Retina (tissue), 1 donor: ENCODE data around the gene VARS1.
"Not testable (repeated sequence)": the region's sequence is repeated elsewhere in the genome, so short reads cannot be mapped to it uniquely, and the experiment has no call there.

Source experiments
- DNase-seq: peaks from one replicate; pipeline ENCODE4 v3.0.0-alpha.2; 2016

The VARS1 gene

DNA sequence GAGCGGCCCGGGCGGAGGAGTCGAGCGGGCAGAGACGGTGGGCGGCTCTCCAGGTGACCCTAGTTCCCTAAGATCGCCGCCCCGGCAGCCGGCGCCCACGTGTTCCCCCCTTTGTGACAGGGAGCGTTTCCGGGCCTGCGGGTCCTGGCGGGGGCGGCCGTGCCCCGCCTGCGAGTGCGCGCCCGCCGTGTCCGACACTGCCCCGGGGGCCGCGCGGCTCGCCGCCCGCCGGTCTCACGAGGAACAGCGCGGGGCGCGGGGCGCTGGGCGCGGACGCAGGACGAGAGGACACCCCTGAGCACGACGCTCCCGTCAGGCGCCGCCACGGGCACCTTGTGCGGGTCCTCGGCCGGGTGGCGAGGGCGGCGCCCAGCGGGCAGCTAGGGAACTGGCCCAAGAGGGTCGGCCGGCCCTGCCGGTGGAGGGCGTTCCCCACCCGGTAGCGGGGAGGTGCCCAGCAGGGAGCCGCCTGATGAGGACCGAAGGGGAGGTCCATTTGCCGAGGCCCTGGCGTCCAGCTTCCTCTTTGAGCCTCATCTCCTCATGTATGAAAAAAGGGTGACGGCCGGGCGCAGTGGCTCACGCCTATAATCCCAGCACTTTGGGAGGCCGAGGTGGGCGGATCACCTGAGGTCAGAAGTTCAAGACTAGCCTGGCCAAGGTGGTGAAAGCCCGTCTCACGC, at the start of gene VARS1:
TSS of gene VARS1 (minus strand) at position 137 of the 683 bp plus-strand sequence. CDS start 535 bp downstream, outside the sequence.
- peak; percentile 91 for DNase-seq

DNA sequence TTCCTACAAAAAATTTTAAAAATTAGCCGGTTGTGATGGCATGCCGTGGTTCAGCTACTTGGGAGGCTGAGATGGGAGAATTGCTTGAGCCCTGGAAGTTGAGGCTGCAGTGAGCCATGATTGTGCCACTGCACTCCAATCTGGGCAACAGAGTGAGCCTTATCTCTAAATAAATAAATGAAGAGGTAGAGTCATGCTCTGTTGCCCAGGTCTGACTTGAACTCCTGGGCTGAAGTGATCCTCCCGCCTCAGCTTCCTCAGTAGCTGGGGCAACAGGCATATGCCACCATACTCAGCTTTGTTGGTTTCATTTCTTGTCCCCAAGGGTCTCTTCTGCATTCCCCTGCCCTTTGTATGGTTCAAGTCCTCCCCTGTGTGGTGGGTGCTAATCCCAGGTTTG, 49.0 kb upstream of the VARS1 start:
- no peak for DNase-seq

DNA sequence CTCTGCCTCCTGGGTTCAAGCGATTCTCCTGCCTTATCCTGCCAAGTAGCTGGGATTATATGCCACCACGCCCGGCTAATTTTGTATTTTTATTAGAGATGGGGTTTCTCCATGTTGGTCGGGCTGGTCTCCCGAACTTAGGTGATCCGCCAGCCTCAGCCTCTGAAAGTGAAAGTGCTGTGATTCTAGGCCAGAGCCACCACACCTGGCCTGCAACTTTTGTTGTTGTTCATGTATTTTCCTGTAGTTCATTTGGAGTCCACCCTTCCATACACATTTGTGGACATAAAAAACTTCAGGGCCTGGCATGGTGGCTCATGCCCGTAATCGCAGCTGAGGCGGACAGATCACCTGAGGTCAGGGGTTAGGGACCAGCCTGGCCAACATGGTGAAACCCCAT, 46.5 kb upstream of the VARS1 start:
- no peak for DNase-seq

DNA sequence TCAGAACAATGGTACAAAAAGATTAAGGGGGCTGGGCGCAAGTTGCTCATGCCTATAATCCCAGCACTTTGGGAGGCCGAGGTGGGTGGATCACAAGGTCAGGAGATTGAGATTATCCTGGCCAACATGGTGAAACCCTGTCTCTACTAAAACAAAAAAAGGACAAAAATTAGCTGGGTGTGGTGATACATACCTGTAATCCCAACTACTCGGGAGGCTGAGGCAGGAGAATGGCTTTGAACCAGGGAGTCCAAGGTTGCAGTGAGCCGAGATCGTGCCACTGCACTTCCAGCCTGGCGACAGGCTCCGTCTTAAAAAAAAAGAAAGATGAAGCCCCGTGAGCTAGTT, 44.2 kb upstream of the VARS1 start:
- DNase-seq = not testable (repeated sequence)

DNA sequence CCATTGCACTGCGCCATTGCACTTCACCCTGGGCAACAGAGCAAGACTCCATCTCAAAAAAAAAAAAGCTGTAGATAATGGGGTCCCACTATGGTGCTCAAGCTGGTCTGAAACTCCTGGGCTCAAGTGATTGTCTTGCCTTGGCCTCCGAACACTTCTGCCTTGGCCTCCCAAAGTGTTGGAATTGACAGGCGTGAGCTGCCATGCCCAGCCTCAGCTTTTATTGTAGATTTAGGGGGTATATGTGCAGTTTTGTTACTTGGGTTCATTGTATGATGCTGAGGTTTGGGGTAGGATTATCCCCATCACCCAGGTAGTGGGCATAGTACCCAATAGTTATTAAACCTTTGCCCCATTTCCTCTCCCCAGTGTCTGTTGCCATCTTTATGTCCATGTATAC, 43.4 kb upstream of the VARS1 start:
- DNase-seq = no peak

DNA sequence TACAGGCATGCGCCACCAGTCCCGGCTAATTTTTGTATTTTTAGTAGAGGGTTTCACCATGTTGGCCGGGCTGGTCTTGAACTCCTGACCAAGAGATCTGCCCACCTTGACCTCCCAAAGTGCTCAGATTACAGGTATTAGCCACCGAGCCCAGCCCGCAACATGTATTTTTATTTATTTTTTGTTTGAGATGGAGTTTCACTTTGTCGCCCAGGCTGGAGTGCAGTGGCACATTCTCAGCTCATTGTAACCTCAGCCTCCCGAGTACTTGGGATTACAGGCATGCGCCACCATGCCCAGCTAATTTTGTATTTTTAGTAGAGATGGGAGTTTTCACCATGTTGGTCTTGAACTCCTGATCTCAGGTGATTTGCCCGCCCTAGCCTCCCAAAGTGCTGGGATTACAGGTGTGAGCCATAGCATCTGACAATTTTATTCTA, 42.6 kb upstream of the VARS1 start:
- not testable (repeated sequence) for DNase-seq

DNA sequence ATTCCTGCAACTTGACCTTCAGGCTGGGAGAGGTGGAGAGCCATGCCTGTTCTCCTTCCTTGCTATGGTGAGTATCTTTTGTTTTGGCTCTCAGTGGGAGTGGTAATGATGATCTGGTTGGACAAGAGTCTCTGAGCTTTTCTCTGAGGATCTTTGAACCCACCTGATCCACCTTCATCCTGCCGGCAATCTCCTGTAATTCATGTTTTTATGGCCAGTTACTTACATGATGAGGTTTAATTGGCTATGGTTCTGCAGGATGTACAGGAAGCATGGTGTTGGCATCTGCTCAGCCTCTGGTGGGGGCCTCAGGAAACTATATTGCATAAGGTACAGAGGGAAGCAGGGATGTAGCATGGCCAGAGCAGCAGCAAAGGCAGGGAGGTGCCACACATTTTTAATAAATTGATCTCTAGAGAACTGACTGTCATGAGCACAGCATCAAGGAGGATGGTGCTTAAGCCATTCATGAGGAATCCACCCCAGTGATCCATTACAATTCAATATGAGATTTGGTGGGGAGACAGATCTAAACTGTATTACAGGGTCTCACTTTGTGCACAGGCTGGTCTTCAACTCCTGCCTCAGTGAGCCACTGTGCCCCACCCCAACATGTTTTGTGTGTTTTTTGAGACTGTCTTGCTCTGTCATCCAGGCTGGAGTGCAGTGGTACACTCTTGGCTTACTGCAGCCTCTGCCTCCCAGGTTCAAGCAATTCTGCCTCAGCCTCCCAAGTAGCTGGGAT, 42.0 kb upstream of the VARS1 start:
- no peak for DNase-seq

DNA sequence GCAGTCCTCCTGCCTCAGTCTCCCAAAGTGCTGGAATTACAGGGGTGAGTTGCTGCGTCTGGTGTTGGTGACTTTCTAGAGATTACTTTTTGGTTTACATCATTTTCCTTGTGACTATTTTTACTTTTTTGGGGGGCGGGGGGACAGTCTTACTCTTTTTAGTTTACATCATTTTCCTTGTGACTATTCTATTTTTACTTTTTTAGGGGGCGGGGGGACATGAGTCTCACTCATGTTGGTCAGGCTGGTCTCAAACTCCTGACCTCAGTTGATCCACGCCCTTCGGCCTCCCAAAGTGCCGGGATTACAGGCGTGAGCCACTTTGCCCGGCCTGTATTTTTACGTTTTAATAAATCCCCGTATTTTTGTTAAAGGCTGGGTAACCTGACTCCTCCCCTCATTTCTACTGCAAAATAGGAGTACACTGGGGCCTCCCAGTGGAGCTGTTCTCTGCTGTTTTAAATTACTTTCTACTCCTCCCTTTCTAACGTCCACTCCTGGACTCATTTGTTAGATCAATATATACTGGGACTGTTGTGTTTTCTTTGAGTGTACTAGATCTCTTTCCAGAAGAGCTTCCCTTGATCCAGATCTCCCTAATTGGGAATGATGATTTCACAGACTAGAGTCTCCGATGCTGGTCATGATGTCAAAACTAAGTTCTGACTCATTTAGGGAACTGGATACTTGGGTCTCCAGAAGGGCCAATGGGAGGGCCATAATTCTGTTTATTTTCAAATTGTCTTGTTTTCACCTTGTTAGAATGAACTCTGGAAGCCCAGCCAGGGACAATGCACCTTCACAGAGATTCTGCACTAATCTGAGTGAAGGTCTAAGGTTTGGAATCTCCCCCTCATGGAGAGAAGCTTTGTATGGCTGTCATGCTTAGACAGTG, 41.2 kb upstream of the VARS1 start:
- DNase-seq = no peak

DNA sequence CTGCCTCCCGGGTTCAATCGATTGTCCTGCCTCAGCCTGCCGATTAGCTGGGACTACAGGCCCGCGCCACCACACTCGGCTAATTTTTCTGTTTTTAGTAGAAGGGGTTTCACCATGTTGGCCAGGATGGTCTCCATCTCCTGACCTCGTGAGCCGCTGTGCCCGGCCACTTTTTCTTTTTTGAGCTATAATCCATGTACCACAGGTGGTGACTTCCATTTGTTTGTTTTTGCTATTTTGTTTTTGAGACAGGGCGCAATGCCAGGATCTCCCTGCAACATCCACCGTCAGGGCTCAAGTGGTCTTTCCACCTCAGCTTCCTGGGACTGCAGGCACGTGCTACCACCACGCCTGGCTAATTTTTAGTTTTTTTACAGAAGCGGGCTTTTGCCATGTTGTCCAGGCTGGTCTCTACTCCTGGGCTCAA, 40.5 kb upstream of the VARS1 start:
- no peak for DNase-seq

DNA sequence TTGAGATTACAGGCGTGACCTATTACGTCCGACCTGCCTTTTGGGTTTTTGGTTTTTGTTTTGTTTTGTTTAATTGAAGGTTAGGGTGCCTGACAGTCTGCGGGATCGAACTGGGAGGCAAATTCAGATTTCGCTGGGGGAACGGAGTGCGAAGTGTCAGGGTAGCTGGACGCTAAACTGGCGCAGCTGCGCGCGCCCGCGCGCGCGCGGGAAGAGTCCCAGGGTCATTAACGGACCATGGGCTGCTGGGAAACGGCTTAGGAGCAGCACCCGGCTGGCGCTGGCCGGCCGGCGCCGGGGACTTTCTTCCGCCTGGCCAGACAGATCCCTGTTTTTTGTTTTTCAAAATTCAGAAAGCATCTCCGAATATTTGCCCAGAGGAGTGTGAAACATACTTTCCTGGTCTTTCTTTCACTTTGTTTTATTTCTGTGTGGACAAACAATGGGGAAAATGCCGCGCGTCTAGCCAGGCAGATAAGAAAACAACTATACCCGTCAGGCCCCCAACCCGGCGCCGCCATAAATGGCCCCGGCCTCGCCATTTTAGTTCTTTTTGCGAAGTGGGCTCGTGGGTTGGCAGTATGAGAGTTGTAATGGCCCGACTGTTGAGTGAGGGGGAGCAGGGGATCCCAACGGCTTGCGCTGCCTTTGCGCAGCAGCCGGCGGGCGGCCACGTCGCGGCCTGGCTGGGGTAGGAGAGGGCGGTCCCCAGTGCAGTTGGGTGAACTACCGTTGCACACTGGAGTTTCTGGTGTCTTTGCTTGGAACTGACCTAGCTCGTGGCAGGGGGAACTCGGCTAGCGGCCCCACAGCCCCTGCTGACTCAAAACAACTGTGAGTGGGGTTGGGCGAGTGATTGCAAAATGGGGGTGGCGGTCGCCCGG, 39.1 kb upstream of the VARS1 start:
- peak; percentile 99 for DNase-seq

DNA sequence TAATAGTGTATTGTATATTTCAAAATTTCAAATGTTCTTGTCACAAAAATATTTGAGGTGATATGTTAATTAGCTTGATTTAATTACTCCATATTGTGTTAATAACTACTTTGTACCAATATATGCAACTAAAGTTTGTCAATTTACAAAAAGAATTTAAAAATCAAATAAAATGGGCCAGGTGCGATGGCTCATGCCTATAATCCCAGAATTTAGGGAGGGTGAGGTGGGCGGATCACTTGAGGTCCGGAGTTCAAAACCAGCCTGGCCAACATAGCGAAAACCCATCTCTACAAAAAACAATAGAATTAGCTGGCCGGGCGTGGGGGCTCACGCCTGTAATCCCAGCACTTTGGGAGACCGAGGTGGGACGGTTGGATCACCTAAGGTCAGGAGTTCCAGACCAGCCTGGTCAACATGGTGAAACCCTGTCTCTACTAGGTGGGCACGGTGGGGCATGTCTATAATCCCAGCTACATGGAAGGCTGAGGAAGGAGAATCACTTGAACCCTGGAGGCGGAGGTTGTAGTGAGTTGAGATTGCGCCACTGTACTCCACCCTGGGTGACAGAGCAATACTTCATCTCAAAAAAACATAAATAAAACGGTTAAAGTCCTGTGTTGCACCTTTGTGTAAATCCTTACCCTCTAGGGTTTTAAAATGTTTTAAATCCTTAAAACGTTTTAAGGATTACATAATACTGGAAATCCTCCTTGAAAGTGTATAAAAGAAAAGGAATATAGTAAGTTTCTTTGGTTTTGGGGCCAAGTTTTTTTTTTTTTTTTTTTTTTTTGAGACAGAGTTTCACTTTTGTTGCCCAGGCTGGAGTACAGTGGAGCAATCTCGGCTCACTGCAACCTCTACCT, 36.0 kb upstream of the VARS1 start:
- DNase-seq = no peak

DNA sequence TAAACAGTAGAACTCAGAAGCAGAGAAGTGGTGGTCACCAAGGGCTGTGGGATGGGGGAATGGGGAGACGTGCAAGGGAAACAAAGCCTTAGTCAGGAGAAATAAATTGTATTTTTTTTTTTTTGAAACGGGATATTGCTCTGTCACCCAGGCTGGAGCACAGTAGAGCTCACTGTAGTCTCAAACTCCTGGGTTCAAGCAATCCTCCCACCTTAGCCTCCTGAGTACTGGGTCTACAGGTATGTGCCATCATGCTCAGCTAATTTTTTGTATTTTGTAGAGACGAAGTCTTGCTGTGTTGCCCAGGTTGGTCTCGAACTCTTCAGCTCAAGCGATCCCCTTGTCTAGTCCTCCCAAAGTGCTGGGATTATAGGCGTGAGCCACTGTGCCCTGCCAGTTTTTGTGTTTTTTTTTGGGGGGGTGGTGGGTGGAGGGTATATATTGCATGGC, 35.4 kb upstream of the VARS1 start:
- no peak for DNase-seq

DNA sequence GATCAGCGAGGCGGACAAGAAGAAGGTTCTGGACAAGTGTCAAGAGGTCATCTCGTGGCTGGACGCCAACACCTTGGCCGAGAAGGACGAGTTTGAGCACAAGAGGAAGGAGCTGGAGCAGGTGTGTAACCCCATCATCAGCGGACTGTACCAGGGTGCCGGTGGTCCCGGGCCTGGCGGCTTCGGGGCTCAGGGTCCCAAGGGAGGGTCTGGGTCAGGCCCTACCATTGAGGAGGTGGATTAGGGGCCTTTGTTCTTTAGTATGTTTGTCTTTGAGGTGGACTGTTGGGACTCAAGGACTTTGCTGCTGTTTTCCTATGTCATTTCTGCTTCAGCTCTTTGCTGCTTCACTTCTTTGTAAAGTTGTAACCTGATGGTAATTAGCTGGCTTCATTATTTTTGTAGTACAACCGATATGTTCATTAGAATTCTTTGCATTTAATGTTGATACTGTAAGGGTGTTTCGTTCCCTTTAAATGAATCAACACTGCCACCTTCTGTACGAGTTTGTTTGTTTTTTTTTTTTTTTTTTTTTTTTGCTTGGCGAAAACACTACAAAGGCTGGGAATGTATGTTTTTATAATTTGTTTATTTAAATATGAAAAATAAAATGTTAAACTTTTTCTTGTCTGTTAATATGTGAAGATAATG, 34.2 kb upstream of the VARS1 start:
- DNase-seq = peak; percentile 86

DNA sequence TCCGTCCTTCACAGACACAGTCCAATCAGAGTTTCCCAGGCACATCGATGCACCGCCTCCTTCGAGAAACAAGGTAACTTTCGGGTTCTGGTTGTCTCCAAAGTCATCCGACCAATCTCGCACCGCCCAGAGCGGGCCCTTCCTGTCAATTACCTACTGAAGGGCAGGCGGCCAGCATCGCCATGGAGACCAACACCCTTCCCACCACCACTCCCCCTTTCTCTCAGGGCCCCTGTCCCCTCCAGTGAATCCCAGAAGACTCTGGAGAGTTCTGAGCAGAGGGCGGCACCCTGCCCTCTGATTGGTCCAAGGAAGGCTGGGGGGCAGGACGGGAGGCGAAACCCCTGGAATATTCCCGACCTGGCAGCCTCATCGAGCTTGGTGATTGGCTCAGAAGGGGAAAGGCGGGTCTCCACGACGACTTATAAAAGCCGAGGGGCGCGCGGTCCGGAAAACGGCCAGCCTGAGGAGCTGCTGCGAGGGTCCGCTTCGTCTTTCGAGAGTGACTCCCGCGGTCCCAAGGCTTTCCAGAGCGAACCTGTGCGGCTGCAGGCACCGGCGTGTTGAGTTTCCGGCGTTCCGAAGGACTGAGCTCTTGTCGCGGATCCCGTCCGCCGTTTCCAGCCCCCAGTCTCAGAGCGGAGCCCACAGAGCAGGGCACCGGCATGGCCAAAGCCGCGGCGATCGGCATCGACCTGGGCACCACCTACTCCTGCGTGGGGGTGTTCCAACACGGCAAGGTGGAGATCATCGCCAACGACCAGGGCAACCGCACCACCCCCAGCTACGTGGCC, 31.9 kb upstream of the VARS1 start, which contains the start of gene HSPA1B:
TSS of gene HSPA1B (plus strand) at position 453 of the 794 bp plus-strand sequence. CDS start at position 666, 213 bp downstream.
- DNase-seq = peak; percentile 98

DNA sequence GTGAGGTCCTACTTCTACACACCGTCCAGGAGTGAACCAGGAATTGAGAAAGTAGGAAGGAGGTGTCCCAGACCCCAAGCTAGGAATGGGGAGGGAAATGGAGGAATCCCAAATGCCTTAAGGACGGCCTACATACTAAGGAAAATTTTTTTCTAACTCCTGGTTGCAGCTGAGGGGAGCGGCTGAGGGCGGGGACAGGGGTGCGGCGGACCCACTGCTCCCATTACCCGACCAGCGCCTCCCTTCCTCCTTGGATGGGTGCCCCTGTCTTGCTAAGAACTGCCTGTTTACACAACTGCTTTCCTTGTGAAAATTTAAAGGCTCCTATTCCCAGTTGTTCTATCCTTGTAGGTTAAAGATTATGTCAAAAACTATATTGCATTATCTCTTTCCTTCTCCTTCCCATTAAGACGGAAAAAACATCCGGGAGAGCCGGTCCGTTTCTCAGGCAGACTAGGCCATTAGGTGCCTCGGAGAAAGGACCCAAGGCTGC, 31.3 kb upstream of the VARS1 start:
- DNase-seq = no peak

DNA sequence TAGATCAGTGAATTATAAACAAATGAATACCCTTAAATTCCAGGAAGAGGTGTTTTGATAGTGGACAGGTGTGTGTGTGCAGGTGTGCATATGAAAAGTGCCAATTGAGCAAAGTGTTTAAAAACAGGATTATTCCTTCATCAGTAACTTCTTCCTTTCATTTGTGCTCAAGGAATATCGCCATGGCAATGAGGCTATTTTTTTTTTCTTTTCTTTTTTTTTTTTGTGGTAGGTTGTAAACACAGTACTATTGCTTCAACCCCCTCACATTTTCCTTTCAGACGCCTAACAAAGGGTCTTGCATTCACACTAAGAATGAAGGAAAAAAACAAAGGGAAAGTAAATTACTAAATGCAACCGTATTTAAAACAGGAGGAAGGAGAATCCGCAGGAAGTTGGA, 30.0 kb upstream of the VARS1 start:
- no peak for DNase-seq

DNA sequence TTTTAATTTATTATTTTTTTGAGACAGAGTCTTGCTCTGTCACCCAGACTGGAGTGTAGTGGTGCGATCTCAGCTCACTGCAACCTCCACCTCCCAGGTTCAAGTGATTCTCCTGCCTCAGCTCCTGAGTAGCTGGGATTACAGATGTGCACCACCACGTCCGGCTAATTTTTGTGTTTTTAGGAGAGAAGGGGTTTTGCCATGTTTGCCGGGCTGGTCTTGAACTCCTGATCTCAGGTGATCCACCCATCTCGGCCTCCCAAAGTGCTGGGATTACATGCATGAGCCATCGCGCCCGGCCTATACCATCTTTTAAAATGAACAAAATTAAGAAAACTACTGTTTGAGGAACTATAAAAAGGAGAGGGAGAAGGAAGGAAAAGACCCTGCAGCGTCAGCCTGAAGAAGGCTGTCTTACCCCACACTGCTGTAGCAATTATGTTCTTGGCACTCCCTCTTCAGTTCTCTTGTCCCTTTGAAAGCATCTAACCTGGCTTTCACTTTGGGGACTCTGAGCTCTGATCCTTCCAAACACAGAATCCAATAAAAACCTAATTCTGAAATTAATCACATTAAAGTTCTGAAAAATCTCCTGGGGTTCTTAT, 28.1 kb upstream of the VARS1 start:
- not testable (repeated sequence) for DNase-seq

DNA sequence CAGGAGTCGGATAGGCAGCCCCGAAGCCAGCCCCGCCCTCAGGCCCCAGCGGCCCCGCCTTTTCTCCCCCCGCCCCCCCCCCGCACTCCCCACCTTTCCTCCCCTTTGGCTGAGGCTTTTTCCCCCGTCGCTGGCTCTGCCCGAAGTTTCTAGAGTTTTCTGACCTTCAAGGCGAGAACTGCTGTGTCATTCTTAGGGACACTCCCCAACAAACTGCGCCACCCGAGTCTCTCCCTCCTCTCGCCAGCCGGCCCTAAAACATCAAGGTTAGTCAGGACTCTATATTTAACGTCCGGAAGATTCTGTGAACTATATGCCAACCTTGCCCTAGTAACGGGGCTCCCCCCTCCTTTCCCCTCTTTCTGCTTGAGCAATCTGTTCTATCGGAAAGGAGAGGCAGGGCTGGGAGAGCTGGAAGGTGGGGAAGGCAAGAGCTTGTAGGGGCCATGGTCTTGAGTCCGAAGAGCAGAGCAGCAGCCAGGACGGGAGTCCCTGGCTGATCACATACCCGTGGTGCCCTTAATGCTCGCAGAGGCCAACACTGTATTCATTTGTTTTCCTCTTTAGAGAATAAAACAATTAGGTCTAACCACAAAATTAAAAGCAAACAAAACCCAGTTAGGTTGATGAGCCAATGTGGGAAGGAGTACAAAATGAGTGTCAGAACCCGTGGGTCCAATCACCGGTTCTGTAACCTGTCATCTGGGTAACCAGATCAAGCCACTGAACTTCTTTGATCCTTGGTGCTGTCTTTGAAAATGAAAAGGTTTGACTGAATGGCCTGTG, 26.7 kb upstream of the VARS1 start:
- peak; percentile 60 for DNase-seq
